Smooth muscle cell of the coronary artery (primary cell): ENCODE results near the gene LCK. TPM values are rescaled to one million over a fixed set of nuclear protein-coding genes. Genes with fewer than 3 reads are reported as not detected.

Experiments used
- total RNA-seq: library from RNA; depleted of rRNA; stranded (reverse); fragments of >200 nt; gene quantifications from 2 replicates; pipeline ENCODE4 v1.2.3, GENCODE V29; 2014; ENCODE audit warnings: low replicate concordance

Gene LCK
- not detected in 2 replicates for total RNA-seq

GRCh38 chr1:32250893-32251716, at the start of gene LCK:
Gene LCK, plus strand, starts transcription at chr1:32251265. Its CDS starts 23,065 bp downstream, at chr1:32274330.

GRCh38 chr1:32205401-32206370, 45.4 kb upstream of the LCK start, which contains the start of gene IQCC:
Gene IQCC, plus strand, starts transcription at chr1:32205671. Its CDS starts 11 bp downstream, at chr1:32205682.

DNA sequence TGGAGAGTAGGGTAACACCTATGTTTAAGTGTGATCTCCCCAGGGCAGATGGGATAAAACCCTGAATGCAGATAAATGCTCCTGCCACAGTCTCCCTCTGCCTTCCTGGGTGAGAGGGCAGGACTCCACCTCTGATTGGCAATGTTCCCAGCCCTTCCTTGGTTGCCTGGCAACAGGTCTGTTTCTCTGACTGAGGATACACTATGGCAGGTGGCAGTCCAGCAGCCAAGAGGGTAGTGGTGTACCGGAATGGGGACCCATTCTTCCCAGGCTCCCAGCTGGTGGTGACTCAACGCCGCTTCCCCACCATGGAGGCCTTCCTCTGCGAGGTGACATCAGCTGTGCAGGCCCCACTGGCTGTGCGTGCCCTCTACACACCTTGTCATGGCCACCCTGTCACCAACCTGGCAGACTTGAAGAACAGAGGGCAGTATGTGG, 42.2 kb upstream of the LCK start, which contains the start of gene DCDC2B:
DCDC2B (plus strand) TSS at position 199 of the 438 bp plus-strand sequence; CDS start at position 204, 5 bp downstream.

GRCh38 chr1:32221980-32222755, 28.9 kb upstream of the LCK start, which contains the start of the genes EIF3I and TMEM234:
Gene EIF3I, plus strand, starts transcription at chr1:32222407. Its CDS starts 35 bp downstream, at chr1:32222442.
Gene TMEM234, minus strand, starts transcription at chr1:32222353. Its CDS starts 31 bp downstream, at chr1:32222322.

DNA sequence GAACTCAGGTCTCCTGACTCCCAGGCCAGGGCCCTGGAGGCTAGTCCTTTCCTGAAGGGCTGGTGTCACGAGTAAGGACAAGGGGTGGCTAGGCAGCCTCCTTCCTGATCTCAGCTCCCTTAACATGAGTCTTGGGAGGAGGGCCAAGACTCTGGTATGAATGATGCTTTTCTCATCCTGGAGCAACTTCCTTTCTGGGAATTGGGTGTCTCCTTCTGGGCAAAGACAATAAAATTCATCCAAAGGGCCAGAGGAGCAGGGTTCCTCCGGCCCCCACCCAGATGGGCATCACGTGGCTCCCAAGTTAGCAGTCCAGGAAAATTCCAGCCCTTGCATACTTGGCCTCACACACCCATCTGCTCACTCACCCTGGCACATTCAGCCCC, 4.2 kb upstream of the LCK start, which contains the start of gene FAM167B:
FAM167B (plus strand) TSS at position 335 of the 386 bp plus-strand sequence. CDS start 200 bp downstream, outside the sequence.

DNA sequence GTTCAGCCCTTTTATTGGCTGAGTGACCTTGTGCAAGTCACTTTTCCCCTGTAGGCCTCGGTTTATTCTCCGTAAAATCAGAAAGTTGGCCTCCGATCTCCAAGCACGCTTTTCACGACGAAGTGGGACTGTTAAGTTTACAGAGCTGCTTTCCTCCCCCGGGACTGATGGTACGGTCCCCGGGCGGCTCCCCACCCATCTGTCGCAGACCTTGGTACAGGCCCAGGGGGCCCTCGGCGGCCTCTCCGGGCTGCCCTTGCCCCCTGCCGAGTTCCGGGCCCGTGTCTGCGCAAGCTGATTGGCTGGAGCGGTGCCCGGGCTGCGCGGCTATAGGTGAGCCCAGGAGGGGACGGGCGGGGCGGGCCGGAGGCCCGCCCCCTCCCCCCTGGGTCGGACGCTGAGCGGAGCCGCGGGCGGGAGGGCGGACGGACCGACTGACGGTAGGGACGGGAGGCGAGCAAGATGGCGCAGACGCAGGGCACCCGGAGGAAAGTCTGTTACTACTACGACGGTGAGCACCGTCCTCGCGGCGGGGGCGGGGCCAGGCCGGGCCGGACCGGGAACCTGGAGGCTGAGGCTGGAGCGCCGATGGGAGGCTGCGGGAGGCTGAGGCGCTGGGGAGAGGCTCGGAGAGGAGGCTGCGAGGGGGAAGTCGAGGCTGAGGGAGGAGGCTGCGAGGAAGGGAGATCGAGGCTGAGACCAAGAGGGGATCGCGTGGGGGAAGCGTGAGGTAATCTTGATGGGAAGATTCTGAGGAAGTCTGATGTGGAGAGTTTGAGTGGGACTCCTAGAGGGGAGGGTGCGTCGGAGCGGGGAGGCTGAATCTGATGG, 40.9 kb downstream of the LCK start, which contains the start of gene HDAC1:
HDAC1 (plus strand) TSS at position 376 of the 831 bp plus-strand sequence; CDS start at position 463, 87 bp downstream.

Other genes starting within 250 kb of the LCK start
- 16.7 and 50.6 TPM in 2 replicates for gene KHDRBS1, start 237.4 kb upstream of the LCK start, total RNA-seq
- gene TMEM39B, start 178.3 kb upstream of the LCK start, total RNA-seq: 6.1 and 7.2 TPM in 2 replicates
- gene KPNA6, start 143.2 kb upstream of the LCK start, total RNA-seq: 16.3 and 25.6 TPM in 2 replicates
- gene TXLNA, start 71.6 kb upstream of the LCK start, total RNA-seq: 57.8 and 69.2 TPM in 2 replicates
- 8.2 and 33.6 TPM in 2 replicates for gene CCDC28B, start 50.7 kb upstream of the LCK start, total RNA-seq
- 1.3 and 1.6 TPM in 2 replicates for gene IQCC, start 45.6 kb upstream of the LCK start, total RNA-seq
- gene DCDC2B, start 42.2 kb upstream of the LCK start, total RNA-seq: not detected in 2 replicates
- gene TMEM234, start 28.9 kb upstream of the LCK start, total RNA-seq: 14.0 and 14.6 TPM in 2 replicates
- 412 and 639 TPM in 2 replicates for gene EIF3I, start 28.9 kb upstream of the LCK start, total RNA-seq
- gene FAM167B, start 4.0 kb upstream of the LCK start, total RNA-seq: 1.6 and 2.7 TPM in 2 replicates
- gene HDAC1, start 40.8 kb downstream of the LCK start, total RNA-seq: 71.0 and 91.6 TPM in 2 replicates
- gene MARCKSL1, start 85.0 kb downstream of the LCK start, total RNA-seq: 13.3 and 54.2 TPM in 2 replicates
- 0.30 and 1.9 TPM in 2 replicates for gene FAM229A, start 111.2 kb downstream of the LCK start, total RNA-seq
- 0.15 and 0.59 TPM in 2 replicates for gene TSSK3, start 111.3 kb downstream of the LCK start, total RNA-seq
- 37.9 and 52.7 TPM in 2 replicates for gene BSDC1, start 143.2 kb downstream of the LCK start, total RNA-seq
- 0.23 TPM in 1 of 2 replicates, not detected in the other for gene ZBTB8B, start 213.8 kb downstream of the LCK start, total RNA-seq